Activated gamma-delta T cell treated with Interleukin-2 at 50 U/mL for 16 hours (primary cell): ENCODE data around the gene PACRG.

Source experiments
- DNase-seq: peaks from one replicate; pipeline ENCODE4 v3.0.0-alpha.2; 2020

PACRG gene

DNA sequence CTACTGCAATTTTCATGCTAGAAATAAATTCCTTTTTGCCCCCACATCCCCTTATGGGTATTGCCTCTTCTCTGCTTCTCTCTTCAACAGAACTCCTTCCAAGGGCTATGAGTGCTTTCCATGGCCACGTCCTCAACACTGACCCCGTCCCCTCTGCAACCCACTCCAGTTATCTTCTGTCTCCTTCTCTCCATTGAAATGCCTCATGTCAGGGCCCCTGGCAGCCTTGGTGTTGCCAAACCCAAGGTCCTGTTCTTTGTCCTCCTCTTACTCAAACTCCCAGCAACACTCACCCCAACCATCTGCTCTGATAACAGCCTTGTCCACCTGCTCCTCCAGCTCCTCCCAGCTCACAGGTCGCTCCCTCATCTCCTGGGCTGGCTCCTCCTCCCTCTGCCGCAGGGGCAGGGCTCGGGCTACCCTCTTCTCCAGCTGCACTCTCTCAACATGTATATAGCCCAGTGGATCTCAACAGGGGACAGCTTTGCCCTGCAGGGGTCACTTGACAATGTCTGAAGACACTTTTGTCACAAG, 490.7 kb downstream of the PACRG start:
- DNase-seq, result no peak

- DNase-seq, result no peak
Observed at GRCh38 chr6:163226181-163226835, 498.5 kb downstream of the PACRG start.

- DNase-seq, result no peak
Observed at GRCh38 chr6:163226836-163227485, 499.2 kb downstream of the PACRG start.

- DNase-seq, result no peak
Observed at GRCh38 chr6:163228041-163228440, 500.3 kb downstream of the PACRG start.

DNA sequence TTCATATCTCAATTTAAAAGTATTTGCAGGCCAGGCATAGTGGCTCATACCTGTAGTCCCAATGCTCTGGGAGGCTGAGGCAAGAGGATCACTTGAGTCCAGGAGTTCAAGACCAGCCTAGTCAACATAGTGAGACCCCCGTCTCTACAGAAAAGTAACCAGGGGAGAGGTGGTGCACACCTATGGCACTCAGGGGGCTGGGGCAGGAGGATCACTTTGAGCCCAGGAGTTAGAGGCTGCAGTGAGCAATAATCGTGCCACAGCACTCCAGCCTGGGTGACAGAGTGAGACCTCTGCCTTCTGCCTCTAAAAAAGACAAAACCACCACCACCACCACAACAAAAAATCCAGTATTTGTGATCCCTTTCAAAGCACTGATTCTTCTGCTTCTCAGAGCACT, 501.3 kb downstream of the PACRG start:
- no peak for DNase-seq

DNA sequence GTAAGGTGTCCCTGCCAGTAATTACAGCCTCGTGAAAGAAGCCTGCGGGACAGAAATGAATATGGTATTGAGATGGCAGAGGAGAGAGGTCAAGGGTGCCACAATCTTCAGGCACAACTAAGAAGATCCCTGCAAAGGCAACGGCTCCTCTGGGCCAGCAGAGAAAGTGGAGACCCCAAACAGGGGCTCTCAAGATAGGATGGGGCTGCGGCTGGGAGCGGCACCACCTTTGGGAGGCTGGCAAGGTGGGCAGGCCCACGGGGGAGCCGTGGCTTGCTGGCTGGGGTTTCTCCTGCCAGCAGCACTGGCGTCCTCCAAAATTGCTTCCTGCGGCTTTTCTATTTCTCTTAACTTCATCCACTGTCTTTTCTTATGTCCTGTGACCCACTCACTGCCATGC, 503.1 kb downstream of the PACRG start:
- DNase-seq, result no peak

DNA sequence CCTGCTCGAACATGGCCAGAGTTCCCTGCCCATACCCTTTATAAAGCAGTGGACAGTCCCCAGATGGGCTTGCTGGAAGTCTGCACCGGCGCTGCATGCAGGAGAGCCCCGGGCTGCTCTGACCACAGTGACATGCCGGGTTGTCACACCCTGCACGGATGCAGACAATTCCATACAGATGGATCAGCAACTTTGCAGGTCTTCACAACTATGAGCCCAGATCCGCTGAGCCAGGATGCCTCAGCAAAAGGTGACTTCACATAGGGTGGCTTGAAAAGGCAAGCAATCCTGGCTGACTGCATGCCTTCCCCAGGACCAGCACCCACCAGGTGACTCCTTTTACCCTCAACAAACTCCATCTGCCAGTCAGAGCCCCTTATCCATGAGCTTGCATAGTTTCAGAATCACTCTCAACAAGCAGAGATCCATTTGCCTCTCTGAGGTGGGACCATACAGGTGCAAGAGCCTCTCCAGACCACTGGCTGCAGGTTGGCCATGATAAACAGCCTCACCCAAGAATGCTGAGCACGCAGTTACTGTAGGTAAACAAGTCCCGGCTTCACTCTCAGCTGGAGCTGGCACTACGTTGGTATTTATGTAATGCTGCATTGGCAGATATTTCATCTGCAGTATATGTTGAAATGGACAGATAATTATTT, 503.7 kb downstream of the PACRG start:
- no peak for DNase-seq

DNA sequence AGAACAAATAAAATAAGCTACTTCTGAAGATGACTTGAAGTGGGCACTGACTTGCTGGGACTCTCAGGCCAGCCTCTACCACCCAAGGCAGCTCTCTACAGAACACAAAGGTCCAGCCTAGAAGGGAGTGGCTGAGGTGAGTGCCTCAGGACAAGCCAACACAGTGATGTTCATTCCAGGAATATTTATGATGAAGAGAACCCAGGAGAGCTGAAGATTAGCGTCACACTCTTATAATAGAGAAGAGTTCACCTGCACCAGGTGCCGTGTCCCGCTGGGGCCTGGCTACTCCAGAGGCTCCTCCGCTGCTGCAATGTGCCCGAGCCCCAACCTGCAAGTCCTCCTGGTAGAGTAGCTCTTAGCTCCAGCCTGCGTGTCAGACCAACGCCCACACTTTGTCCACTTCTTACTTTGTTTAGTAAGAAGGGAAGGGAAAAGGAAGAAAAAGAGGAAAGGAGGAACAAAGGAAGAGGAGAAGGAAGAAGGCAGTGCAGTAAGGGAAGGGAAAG, 504.3 kb downstream of the PACRG start:
- DNase-seq, result no peak

DNA sequence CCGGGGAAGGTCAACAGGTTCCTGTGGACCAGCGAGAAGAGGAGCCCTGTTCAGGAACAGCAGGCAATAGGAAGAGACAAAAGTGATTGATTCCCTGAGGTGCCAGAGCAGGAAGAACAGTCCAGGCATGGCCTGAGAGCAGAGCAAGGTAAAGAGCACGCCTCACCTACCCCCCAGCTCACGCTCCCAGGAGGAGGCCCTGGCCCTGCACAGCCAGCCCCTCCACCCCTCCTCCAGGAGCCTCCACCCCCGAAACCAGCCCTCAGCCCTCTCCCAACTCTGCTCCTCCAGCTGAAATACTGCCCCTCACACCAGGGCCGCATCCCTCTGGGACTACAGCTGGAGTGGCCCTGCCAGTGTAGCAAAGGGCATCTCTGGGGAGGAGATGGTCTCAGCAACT, 504.9 kb downstream of the PACRG start:
- DNase-seq, result no peak

DNA sequence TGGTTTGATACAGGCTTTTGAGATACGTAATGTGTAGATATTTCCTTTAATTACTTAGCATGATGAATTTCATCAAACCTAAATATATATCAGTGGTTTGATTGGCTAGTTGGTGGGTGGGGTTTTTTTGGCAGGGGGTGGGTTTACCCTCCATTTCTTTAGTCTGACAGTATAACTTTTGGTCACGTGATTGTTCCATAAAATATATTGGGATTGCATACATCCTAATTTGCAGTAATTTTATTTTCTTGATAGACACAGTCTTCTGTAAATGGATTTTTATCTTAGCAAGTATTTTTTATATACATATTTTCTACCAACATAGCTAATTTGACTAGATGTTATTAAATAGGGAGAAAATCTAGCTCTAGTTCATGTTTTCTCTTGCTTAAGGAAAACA, 509.3 kb downstream of the PACRG start:
- no peak for DNase-seq

DNA sequence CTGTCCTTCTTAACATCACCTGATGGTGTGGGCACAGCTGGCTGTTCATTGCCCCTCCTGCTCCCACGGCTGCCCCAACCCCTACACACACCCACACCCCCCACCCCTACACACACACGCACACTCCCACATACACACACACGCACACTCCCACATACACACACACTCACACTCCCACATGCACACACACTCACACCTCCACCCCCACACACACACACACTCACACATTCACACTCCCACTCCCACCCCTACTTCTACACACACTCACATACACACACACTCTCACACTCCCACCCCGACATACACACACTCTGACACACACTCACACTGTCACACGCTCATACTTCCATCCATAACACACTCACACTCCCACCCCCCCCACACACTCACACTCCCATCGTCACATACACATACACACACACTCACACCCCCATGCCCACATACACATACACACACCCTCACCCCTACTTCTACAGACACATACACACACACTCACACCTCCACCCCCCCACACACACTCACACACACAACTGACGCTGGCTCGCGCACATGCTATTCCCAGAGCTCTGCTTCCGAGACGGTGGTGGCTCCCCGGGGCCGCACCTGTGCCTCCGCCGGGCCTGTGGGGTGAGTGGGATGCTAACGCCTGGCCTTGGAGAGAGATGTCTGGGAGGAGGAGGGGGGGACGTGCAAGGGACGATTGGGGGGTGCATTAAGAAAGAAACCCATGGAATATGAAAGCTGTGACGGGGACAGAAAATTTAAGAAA, 512.0 kb downstream of the PACRG start:
- no peak for DNase-seq

DNA sequence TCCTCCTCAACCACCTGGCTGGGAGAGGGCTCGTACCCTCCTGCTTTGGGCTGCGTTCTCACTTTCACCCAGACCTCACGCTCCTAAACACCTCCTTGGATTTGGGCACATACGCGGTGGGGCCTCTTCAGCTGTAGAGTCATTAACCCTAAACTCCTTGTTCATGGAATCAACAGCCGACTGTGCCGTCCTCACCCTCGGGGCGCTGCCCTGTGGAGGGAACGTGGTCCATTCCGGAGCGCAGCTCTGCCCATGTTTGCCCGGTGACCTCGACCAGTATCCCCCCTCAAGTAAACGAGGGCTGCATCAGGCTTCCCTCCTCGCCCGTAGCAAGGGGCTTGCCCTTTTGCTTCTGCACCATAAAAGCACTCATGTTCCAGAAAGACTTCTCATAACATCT, 512.8 kb downstream of the PACRG start:
- DNase-seq, result no peak

GRCh38 chr6:163241683-163242082, 513.9 kb downstream of the PACRG start:
- DNase-seq, result no peak

GRCh38 chr6:163243083-163243482, 515.3 kb downstream of the PACRG start:
- no peak for DNase-seq

GRCh38 chr6:163243692-163244589, 516.2 kb downstream of the PACRG start:
- no peak for DNase-seq

DNA sequence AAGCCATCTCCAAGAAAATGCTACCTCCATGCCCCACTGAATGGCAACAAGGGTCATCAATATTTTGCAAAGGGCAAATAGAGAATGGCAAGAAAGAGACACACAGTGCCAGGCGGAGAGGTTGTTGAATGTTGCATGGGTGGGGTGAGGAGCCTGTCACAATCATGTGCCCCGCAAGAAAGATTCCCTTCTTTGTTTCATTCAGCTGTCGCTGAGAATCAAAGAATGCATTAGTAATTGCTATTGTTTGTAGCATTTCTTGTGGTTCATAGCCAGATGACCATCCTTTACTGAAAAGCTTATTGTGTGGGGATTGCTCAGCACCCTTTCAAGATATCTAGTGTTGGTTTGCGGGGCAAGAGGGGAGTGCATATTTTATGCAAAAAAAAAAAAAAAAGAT, 520.3 kb downstream of the PACRG start:
- no peak for DNase-seq

DNA sequence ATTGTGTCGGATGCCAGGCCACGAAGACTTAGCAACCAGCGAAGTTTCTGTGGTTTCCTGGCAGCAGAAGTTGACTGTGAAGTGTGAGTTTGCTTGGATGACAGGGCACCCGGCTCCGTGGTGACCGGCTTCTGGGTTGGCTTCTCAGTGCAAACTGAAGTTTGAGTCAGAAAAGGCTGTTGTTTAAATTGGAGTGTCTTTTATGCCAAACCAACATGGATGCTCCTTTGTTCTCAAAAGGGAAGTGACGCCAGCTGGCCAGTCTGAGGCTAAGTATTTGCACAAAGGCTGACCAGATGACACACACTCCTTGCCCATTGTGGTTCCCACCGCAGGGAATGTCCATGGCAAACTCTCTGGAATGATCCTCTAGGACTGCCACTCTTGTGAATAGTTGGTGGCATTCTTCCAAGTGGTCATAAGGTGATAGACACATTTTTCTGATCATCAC, 521.9 kb downstream of the PACRG start:
- DNase-seq, result no peak

DNA sequence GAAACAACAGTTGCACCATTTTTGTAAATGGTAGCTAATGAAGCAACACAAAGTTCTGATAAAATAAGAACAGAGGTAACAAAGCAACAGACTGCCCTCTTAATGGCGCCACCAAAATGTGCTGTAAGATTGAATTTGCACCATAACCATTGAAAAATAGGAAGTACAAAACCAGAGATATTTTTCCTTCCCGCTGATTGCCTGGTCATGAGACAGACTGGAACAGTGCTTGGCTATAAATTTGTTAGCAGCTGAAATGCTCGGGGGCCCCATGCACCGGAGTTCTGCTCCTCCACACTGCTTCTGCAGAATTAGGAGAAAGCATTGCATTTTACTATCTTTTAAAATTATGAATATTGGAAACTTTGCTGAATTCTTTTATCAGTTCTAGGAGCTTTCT, 522.3 kb downstream of the PACRG start:
- DNase-seq, result no peak

DNA sequence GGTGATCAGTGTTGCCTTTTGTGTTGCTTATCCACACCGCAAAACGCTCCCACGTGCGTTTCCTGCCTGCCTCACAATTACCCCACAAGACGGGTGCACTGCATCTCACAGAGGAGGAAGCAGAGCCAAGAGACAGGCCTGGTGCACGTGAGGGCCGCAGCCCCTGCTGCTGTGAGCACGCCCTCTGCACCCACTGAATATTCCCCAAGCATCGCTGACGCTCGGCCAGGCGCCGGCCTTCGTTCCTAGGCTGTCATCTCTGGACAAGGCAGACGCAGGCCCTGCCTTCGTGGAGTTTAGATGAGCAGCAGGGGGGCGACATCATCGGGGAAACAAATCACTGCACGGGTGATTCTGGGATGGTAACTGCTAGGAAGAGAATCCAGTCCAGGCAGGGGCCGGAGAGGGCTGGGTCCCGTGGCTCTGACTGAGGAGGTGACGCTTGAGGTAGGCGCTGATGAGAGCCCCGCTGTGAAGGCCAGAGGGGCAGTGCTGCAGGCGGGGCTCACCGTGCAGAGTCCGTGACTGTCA, 524.4 kb downstream of the PACRG start:
- no peak for DNase-seq

GRCh38 chr6:163253556-163254213, 525.9 kb downstream of the PACRG start:
- no peak for DNase-seq

- no peak for DNase-seq
Observed at GRCh38 chr6:163254341-163254835, 526.6 kb downstream of the PACRG start.
